Measurements from ENCODE around the gene CSNK1A1. TPM values are rescaled to one million over a fixed set of nuclear protein-coding genes. Genes with fewer than 3 reads are reported as not detected.
A peak's percentile ranks its signal among the peaks of the same experiment; 100 is the strongest.

CSNK1A1 gene
- total RNA-seq, 4 donors from 2014 or later = 101 to 326 (median 205) TPM

DNA sequence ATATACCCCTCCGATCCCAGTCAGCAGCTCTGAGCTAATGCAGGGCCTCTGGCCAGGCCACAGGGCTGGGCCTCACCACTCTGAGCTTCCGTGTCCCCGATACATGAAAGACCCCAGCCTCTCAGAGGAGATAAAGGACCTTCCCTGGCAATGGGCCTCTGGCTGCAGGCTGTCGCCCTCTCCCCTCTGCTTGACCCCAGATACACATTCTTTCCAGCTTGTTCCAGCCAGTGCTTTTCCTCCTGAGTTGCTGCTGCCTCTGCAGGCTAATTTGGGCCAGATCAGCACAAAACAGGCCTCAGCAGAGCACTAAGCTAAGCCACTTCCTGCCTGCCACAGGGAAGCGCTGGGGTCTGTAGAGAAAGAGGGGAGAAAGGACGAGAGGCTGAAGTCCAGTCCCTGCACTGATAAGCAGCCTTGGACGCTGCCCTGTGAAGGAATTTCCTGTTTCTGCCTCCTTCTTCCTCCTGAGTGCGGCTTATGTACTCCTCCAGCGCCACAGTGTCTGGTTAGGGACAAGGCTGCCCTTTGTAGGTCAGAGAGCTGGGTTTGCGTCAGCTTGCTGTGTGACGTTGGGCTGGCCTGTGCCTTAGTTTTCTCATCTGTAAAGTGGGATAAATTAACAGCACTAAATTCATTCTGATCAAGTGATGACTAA is 99.1 kb downstream of the CSNK1A1 start:
- intact Hi-C loops (cut with DNase I; ENCODE audit: low total_unique reads) = no loop called here
- DNase-seq = peak in 1 of 2 donors; percentile 70

DNA sequence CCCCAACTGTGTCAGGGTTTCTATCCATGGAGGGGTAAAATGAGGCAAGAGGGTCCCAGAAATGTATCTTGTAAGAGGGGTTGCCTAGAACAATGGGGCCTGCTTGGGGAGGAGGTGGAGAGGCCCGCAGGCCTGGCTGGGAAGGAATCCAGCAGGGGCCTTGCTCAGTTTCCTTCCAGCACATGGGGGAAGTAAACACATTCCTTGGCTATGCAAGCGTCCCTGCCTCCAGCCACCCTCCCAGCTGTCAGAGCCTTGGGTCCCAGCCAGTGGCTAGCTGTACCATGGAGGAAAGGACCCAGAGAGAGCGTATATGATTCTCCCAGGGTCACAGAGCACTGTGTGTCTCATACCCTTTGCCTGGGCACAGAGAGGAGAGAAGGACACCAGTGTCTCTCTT is 101.0 kb downstream of the CSNK1A1 start:
- intact Hi-C loops (cut with DNase I; ENCODE audit: low total_unique reads) = no loop called here
- Histone ChIP-seq H3K27ac (peak overlapping the region; percentile 86 to 93), H3K27me3 (no peaks in the 10 kb centered on the region), H3K4me3 (no peak overlapping the region), H3K4me1 (peaks cover 26 to 34% of the 10 kb centered on the region in 2 donors), H3K9me3 (no peaks in the 10 kb centered on the region), H3K36me3 (no peaks in the 10 kb centered on the region)
- TF ChIP-seq POLR2A (IDR thresholded peaks at IDR 0.05) = no peak
- TF ChIP-seq, protein P1, sequence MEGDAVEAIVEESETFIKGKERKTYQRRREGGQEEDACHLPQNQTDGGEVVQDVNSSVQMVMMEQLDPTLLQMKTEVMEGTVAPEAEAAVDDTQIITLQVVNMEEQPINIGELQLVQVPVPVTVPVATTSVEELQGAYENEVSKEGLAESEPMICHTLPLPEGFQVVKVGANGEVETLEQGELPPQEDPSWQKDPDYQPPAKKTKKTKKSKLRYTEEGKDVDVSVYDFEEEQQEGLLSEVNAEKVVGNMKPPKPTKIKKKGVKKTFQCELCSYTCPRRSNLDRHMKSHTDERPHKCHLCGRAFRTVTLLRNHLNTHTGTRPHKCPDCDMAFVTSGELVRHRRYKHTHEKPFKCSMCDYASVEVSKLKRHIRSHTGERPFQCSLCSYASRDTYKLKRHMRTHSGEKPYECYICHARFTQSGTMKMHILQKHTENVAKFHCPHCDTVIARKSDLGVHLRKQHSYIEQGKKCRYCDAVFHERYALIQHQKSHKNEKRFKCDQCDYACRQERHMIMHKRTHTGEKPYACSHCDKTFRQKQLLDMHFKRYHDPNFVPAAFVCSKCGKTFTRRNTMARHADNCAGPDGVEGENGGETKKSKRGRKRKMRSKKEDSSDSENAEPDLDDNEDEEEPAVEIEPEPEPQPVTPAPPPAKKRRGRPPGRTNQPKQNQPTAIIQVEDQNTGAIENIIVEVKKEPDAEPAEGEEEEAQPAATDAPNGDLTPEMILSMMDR (IDR thresholded peaks at IDR 0.05) = peak in 1 of 4 experiments; percentile 6
- peak; percentile 76 to 80 for DNase-seq

More for the DNA sequence above, 99.1 kb downstream of the CSNK1A1 start:
- Histone ChIP-seq H3K9me3 (no peaks in the 10 kb centered on the region), H3K4me1 (peaks cover 26 to 34% of the 10 kb centered on the region in 2 donors), H3K36me3 (no peaks in the 10 kb centered on the region), H3K4me3 (no peak overlapping the region), H3K27ac (peak overlapping the region; percentile 86 to 93), H3K27me3 (no peaks in the 10 kb centered on the region)
- TF ChIP-seq, protein P1 (IDR thresholded peaks at IDR 0.05) = no peak
- peak in 1 of 2 donors; percentile 51 for TF ChIP-seq POLR2A (IDR thresholded peaks at IDR 0.05)

DNA sequence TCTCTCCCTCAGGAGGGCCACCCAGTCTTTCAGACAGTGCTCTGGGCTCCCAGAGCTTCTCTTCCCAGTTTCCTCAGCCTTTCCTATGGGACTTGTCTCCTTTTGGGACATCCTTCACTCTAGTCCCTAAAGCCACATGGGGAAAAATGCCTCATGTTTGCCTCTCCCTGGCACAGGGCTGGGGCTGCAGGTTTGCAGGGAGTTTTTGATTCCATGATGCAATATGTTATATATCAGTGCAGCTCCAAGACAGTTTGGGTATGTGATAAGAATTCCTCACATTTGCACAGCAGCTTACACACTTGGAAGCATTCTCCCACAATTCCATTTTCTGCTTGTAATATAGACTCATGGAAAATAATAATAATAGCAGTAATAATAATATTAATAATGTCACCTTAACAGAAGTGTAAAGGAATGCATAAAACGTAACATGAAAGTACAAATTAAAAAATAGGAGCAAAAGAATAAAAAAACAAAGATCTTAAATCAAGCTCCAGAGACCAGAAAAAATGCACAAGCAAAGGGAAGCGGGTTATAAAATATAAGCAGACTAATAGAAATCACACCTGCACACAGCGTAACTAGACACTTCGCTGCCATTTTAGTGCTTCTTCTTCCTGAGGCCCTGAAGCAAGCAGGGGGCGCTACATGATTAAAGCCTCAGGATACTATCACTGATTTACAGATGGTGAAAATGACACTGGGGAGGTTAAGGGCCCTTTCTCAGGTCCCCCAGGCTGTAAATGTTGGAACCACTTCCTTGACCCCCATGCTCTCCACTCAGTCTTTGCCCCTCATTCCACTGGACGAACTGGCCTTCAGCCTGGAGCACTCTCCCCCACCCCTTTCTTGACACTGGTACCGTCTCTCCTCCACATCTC is 102.2 kb downstream of the CSNK1A1 start:
- Histone ChIP-seq H3K9me3 (no peaks in the 10 kb centered on the region), H3K4me3 (no peak overlapping the region), H3K36me3 (no peaks in the 10 kb centered on the region), H3K27me3 (no peaks in the 10 kb centered on the region), H3K4me1 (peaks cover 26 to 34% of the 10 kb centered on the region in 2 donors), H3K27ac (peak overlapping the region; percentile 86 to 93)
- DNase-seq = no peak
- no peak for TF ChIP-seq POLR2A (IDR thresholded peaks at IDR 0.05)
- TF ChIP-seq, protein P1 (IDR thresholded peaks at IDR 0.05) = peak in 3 of 4 experiments; percentile 14 to 28 (median 25)
- intact Hi-C loops (cut with DNase I; ENCODE audit: low total_unique reads) = no loop called here

DNA sequence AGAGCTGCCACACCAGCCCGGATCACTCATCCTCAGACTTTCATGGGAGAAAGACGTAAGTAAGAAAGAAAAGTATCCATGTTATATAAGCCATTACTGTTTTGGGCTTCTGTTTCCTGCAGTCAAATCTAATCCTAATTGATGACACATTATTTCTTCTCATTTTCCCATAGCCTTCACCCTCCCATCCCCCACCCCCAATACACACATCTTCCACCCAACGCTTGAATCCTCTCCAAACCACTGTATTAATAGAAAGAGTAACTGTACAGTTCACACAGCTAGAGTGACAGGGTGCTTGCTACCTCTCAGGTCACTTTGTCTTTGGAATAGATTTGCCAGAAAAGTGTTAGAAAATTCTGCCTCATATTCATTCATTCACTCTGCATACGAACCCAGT is 102.8 kb downstream of the CSNK1A1 start:
- no peaks in the 10 kb centered on the region for H3K9me3 ChIP-seq
- intact Hi-C loops (cut with DNase I; ENCODE audit: low total_unique reads) = no loop called here
- H3K4me1 ChIP-seq = peaks cover 26 to 34% of the 10 kb centered on the region in 2 donors
- DNase-seq = no peak
- peak overlapping the region; percentile 86 to 93 for H3K27ac ChIP-seq
- TF ChIP-seq, protein P1 (IDR thresholded peaks at IDR 0.05) = no peak
- no peak for TF ChIP-seq POLR2A (IDR thresholded peaks at IDR 0.05)
- no peaks in the 10 kb centered on the region for H3K27me3 ChIP-seq
- H3K36me3 ChIP-seq = no peaks in the 10 kb centered on the region
- H3K4me3 ChIP-seq = no peak overlapping the region

Measured in uterus (tissue), 4 donors.